H1 (cell line): ENCODE results near the gene FXR1. TPM values are rescaled to one million over a fixed set of nuclear protein-coding genes. Genes with fewer than 3 reads are reported as not detected.

Experiments used
- CTCF ChIA-PET: fragments of 300-600 bp; sonication (Branson Sonifier 250); formaldehyde crosslinking; loops from one replicate; lab custom pipeline; 2021; ENCODE audit not compliant: partially characterized antibody; lab: Charles Lee
- POLR2A ChIA-PET: fragments of 300-600 bp; sonication (Branson Sonifier 250); formaldehyde crosslinking; loops from one replicate; lab custom pipeline; 2021; ENCODE audit warnings: inconsistent platforms; ENCODE audit not compliant: partially characterized antibody; lab: Charles Lee
- DNase-seq, 2 experiments: peaks; one replicate each; pipeline versions ENCODE4 v3.0.0 to v3.0.0-alpha.2; 2010 to 2022; ENCODE audit warnings: low spot score in 2 of 2, low read depth in 1 of 2, mixed read lengths in 1 of 2
- FAIRE-seq: peaks from 2 replicates; lab custom pipeline; 2011; peaks lifted over from hg19 to GRCh38; lab: Jason Lieb, UNC
- H2AFZ ChIP-seq: 2 replicates; pipeline ENCODE4 v1.8.1; 2012; ENCODE audit warnings: low read length, inconsistent platforms
- H2AK5ac ChIP-seq: 2 replicates; pipeline ENCODE4 v1.6.1; 2013; ENCODE audit warnings: low read depth, low read length
- H2BK120ac ChIP-seq: replicated peaks from 2 replicates; pipeline ENCODE3; 2013; ENCODE audit warnings: low read depth, low read length, inconsistent platforms
- H2BK12ac ChIP-seq: 2 replicates; pipeline ENCODE4 v1.6.1; 2013; ENCODE audit warnings: low read depth, low read length
- H2BK15ac ChIP-seq: 2 replicates; pipeline ENCODE4 v1.6.1; 2013; ENCODE audit warnings: low read length
- H2BK20ac ChIP-seq: 2 replicates; pipeline ENCODE4 v1.6.1; 2013; ENCODE audit warnings: low read length
- H2BK5ac ChIP-seq: 2 replicates; pipeline ENCODE4 v1.6.1; 2013; ENCODE audit warnings: low read depth, low read length
- H3K14ac ChIP-seq: 2 replicates; pipeline ENCODE4 v1.6.1; 2013; ENCODE audit warnings: inconsistent platforms; ENCODE audit not compliant: insufficient read length
- H3K18ac ChIP-seq: 2 replicates; pipeline ENCODE4 v1.6.1; 2013; ENCODE audit warnings: low read length; ENCODE audit errors: extremely low read depth
- H3K23ac ChIP-seq: 2 replicates; pipeline ENCODE4 v1.6.1; 2013; ENCODE audit warnings: inconsistent platforms; ENCODE audit not compliant: insufficient read length
- H3K23me2 ChIP-seq: 2 replicates; pipeline ENCODE4 v1.6.1; 2013; ENCODE audit warnings: low read depth, low read length
- H3K27ac ChIP-seq: 2 replicates; pipeline ENCODE4 v1.6.1; 2011; ENCODE audit warnings: low read depth, low read length, inconsistent platforms
- H3K27me3 ChIP-seq, 4 experiments: replicated peaks in 1 of 4; 1 replicate in 1 of 4; 2 replicates in 3 of 4; pipeline versions ENCODE4 v1.6.1 to v1.8.1; 2011 to 2013; ENCODE audit warnings: low read length in 3 of 4, mild to moderate bottlenecking in 3 of 4, inconsistent platforms in 2 of 4, mixed read lengths in 2 of 4, moderate library complexity in 1 of 4; ENCODE audit not compliant: control insufficient read depth in 3 of 4, insufficient read depth in 3 of 4; ENCODE audit errors: extremely low read depth in 1 of 4
- H3K36me3 ChIP-seq, 4 experiments: 2 replicates each; pipeline versions ENCODE4 v1.6.1 to v1.8.1; 2011 to 2013; ENCODE audit warnings: mild to moderate bottlenecking in 4 of 4, low read length in 3 of 4, moderate library complexity in 2 of 4, control low read depth in 1 of 4, inconsistent platforms in 1 of 4; ENCODE audit not compliant: insufficient read depth in 4 of 4, control insufficient read depth in 2 of 4
- H3K4ac ChIP-seq: replicated peaks from 2 replicates; pipeline ENCODE3; 2013; ENCODE audit warnings: low read length, low read depth, mixed read lengths, inconsistent platforms; ENCODE audit not compliant: insufficient read length
- H3K4me1 ChIP-seq, 4 experiments: replicated peaks in 1 of 4; 1 replicate in 1 of 4; 2 replicates in 3 of 4; pipeline versions ENCODE4 v1.6.1 to v1.8.1; 2011 to 2013; ENCODE audit warnings: low read length in 3 of 4, inconsistent platforms in 2 of 4, mixed read lengths in 1 of 4; ENCODE audit not compliant: insufficient read depth in 4 of 4, control insufficient read depth in 3 of 4
- H3K4me2 ChIP-seq, 2 experiments: 2 replicates each; pipeline versions ENCODE4 v1.6.1 to v1.8.1; 2011 to 2013; ENCODE audit warnings: low read depth in 2 of 2, low read length in 2 of 2, control low read depth in 1 of 2, inconsistent platforms in 1 of 2, mild to moderate bottlenecking in 1 of 2; ENCODE audit not compliant: insufficient read depth in 1 of 2
- H3K4me3 ChIP-seq, 4 experiments: fragments of 200-600, 300-600 bp in 1 of 4; sonication (generic), shearing (Covaris generic), sonication (Bioruptor Twin) in 1 of 4; 2 replicates each; pipeline versions ENCODE4 v1.5.1 to v1.8.1; 2011 to 2016; ENCODE audit warnings: low read length in 4 of 4, low read depth in 3 of 4, control low read depth in 2 of 4, inconsistent platforms in 2 of 4, mild to moderate bottlenecking in 2 of 4, mixed read lengths in 1 of 4, moderate library complexity in 1 of 4; ENCODE audit not compliant: insufficient read depth in 2 of 4; ENCODE audit errors: extremely low read depth in 1 of 4
- H3K56ac ChIP-seq: replicated peaks from 2 replicates; pipeline ENCODE3; 2013; ENCODE audit warnings: low read depth, mild to moderate bottlenecking, mixed read lengths, low read length, inconsistent platforms; ENCODE audit not compliant: insufficient read length
- H3K79me1 ChIP-seq: 2 replicates; pipeline ENCODE4 v1.6.1; 2013; ENCODE audit warnings: low read depth, low read length, control low read depth
- H3K79me2 ChIP-seq, 2 experiments: 2 replicates each; pipeline versions ENCODE4 v1.6.1 to v1.8.1; 2012 to 2013; ENCODE audit warnings: low read length in 2 of 2, mild to moderate bottlenecking in 2 of 2, inconsistent platforms in 1 of 2; ENCODE audit not compliant: insufficient read depth in 2 of 2, control insufficient read depth in 1 of 2
- H3K9ac ChIP-seq, 4 experiments: replicated peaks in 1 of 4; 1 replicate in 1 of 4; 2 replicates in 3 of 4; pipeline versions ENCODE4 v1.6.1 to v1.8.1; 2011 to 2013; ENCODE audit warnings: low read depth in 3 of 4, low read length in 3 of 4, control low read depth in 2 of 4, mild to moderate bottlenecking in 2 of 4, moderate library complexity in 2 of 4, inconsistent platforms in 1 of 4; ENCODE audit errors: extremely low read depth in 1 of 4
- H3K9me3 ChIP-seq, 2 experiments: 2 replicates each; pipeline versions ENCODE4 v1.6.1 to v1.8.1; 2012 to 2013; ENCODE audit warnings: mild to moderate bottlenecking in 2 of 2, moderate library complexity in 2 of 2, control low read depth in 1 of 2, inconsistent platforms in 1 of 2, low read depth in 1 of 2, low read length in 1 of 2, mixed read lengths in 1 of 2; ENCODE audit not compliant: insufficient read depth in 2 of 2
- H4K20me1 ChIP-seq, 2 experiments: replicated peaks in 1 of 2; 2 replicates each; pipeline versions ENCODE3 to v1.8.1; 2011 to 2013; ENCODE audit warnings: inconsistent platforms in 2 of 2, low read length in 2 of 2, mild to moderate bottlenecking in 1 of 2; ENCODE audit not compliant: insufficient read depth in 2 of 2, control insufficient read depth in 1 of 2
- H4K5ac ChIP-seq: 2 replicates; pipeline ENCODE4 v1.6.1; 2013; ENCODE audit warnings: low read length, low read depth, mixed read lengths, inconsistent platforms; ENCODE audit not compliant: insufficient read length
- H4K8ac ChIP-seq: 2 replicates; pipeline ENCODE4 v1.8.0; 2013; ENCODE audit warnings: mild to moderate bottlenecking, moderate library complexity, low read length, inconsistent platforms; ENCODE audit not compliant: insufficient read depth; ENCODE audit errors: extremely low read depth
- H4K91ac ChIP-seq: replicated peaks from 2 replicates; pipeline ENCODE3; 2013; ENCODE audit warnings: low read length, mixed read lengths, inconsistent platforms; ENCODE audit not compliant: insufficient read length
- CBX5 ChIP-seq: fragments of 300-800, 300-1000 bp; sonication (generic); IDR thresholded peaks from 2 replicates; pipeline ENCODE4 v1.7.1; 2016; ENCODE audit warnings: antibody characterized with exemption, low read length, low read depth
- EP300 ChIP-seq, 2 experiments: IDR thresholded peaks; 1 replicate in 1 of 2; 2 replicates in 1 of 2; pipeline ENCODE4 v1.6.1; 2011 to 2012; ENCODE audit warnings: low read depth in 2 of 2, low read length in 2 of 2, mild to moderate bottlenecking in 2 of 2, borderline replicate concordance in 1 of 2, inconsistent platforms in 1 of 2, moderate library complexity in 1 of 2
- GTF2F1 ChIP-seq: IDR thresholded peaks from 2 replicates; pipeline ENCODE4 v1.6.1; 2012; ENCODE audit warnings: low read depth, low read length, improper control_type of control experiment, borderline replicate concordance
- HDAC2 ChIP-seq, 2 experiments: fragments of 300-600 bp in 1 of 2; sonication (generic) in 1 of 2; IDR thresholded peaks; 2 replicates each; pipeline ENCODE4 v1.6.1; 2011 to 2012; ENCODE audit warnings: low read depth in 2 of 2, low read length in 2 of 2, mild to moderate bottlenecking in 2 of 2, moderate library complexity in 2 of 2, borderline replicate concordance in 1 of 2, inconsistent platforms in 1 of 2
- KDM4A ChIP-seq: IDR thresholded peaks from one replicate; pipeline ENCODE4 v1.7.1; 2012; ENCODE audit warnings: low read depth, mild to moderate bottlenecking, moderate library complexity, low read length, inconsistent platforms; ENCODE audit not compliant: severe bottlenecking
- MAX ChIP-seq: IDR thresholded peaks from 2 replicates; pipeline ENCODE4 v1.6.1; 2012; ENCODE audit warnings: inconsistent platforms
- POLR2AphosphoS5 ChIP-seq: IDR thresholded peaks from 2 replicates; pipeline ENCODE4 v1.6.1; 2011; ENCODE audit warnings: low read depth, low read length
- RAD21 ChIP-seq, 2 experiments: IDR thresholded peaks in 1 of 2; conservative IDR thresholded peaks in 1 of 2; 2 replicates each; pipeline ENCODE4 v1.6.1; 2011; ENCODE audit warnings: low read depth in 2 of 2, low read length in 2 of 2, improper control_type of control experiment in 1 of 2, inconsistent platforms in 1 of 2, mild to moderate bottlenecking in 1 of 2, moderate library complexity in 1 of 2
- SIN3A ChIP-seq, 2 experiments: IDR thresholded peaks in 1 of 2; conservative IDR thresholded peaks in 1 of 2; 2 replicates each; pipeline ENCODE4 v1.6.1; 2011 to 2012; ENCODE audit warnings: low read length in 2 of 2, improper control_type of control experiment in 1 of 2, low read depth in 1 of 2, mild to moderate bottlenecking in 1 of 2
- SP1 ChIP-seq: IDR thresholded peaks from 2 replicates; pipeline ENCODE4 v1.6.1; 2011; ENCODE audit warnings: low read depth, low read length
- ZNF274 ChIP-seq: IDR thresholded peaks from 2 replicates; pipeline ENCODE4 v1.7.0; 2012; ENCODE audit warnings: low read length, borderline replicate concordance; ENCODE audit errors: extremely low read depth
- WGBS, 2 experiments: shearing (Covaris generic) in 1 of 2; methylation state at CpG; one replicate each; pipeline versions ENCODE4 v1.1.6 to v1.1.7; 2013 to 2015; ENCODE audit warnings: low lambda C conversion rate in 2 of 2, mixed read lengths in 2 of 2, inconsistent platforms in 1 of 2, low coverage in 1 of 2, missing lambda C conversion rate in 1 of 2; ENCODE audit not compliant: insufficient replicate concordance in 2 of 2, insufficient coverage in 1 of 2, insufficient read length in 1 of 2; ENCODE audit errors: extremely low coverage in 1 of 2, missing lambda C conversion rate in 1 of 2; 5-methylcytosine and 5-hydroxymethylcytosine counted together
- polyA plus RNA-seq, 7 experiments: library from polyadenylated mRNA; depleted of rRNA in 3 of 7; stranded (reverse) in 5 of 7; unstranded in 2 of 7; fragments of >200 nt in 5 of 7; fragments of 200-250 nt in 2 of 7; gene quantifications; 1 replicate in 5 of 7; 2 replicates in 1 of 7; 4 replicates in 1 of 7; pipeline versions ENCODE4 v1.2.1 to v1.2.3, GENCODE V29; 2011 to 2013; ENCODE audit warnings: missing spikeins in 2 of 7, mixed read lengths in 2 of 7
- total RNA-seq: library from RNA; stranded (reverse); fragmentation: NEBNext Ultra II Directional; extraction: Animal tissue kit (Norgen Biotek cat#: 25700); gene quantifications from 2 replicates; pipeline ENCODE4 v1.2.1, GENCODE V29; 2021

Gene FXR1
- total and polyA plus RNA-seq, 2 of the 8 experiments (the other 6 are each of a cell fraction or from before 2014, with no cell fraction given), result 108 to 283 TPM

- no peaks in the 10 kb centered on the region for H3K9me3 ChIP-seq
- no peak overlapping the region for H3K9ac ChIP-seq
- no peak overlapping the region for H4K91ac ChIP-seq
- no peak overlapping the region for H2BK15ac ChIP-seq
- no peak overlapping the region for H2BK12ac ChIP-seq
- no peak overlapping the region for H4K5ac ChIP-seq
- no peak overlapping the region for H2AFZ ChIP-seq
- no peak for TF ChIP-seq MAX
- TF ChIP-seq CBX5, result no peak
- TF ChIP-seq HDAC2 (IDR thresholded peaks at IDR 0.05; ENCODE audit: borderline replicate concordance in 1 of 2, low read depth in 2 of 2, low read length in 2 of 2), result no peak
- no peak for TF ChIP-seq SIN3A (conservative IDR thresholded peaks at IDR 0.05 in 1 of 2, IDR thresholded peaks at IDR 0.05 in 1 of 2; ENCODE audit: low read depth in 1 of 2, low read length in 2 of 2)
- no peak for TF ChIP-seq GTF2F1
- no peak for TF ChIP-seq POLR2AphosphoS5
- no peak for TF ChIP-seq SP1
- TF ChIP-seq ZNF274, result no peak
- TF ChIP-seq KDM4A, result no peak
- TF ChIP-seq RAD21 (IDR thresholded peaks at IDR 0.05 in 1 of 2, conservative IDR thresholded peaks at IDR 0.05 in 1 of 2; ENCODE audit: low read depth in 2 of 2, low read length in 2 of 2), result no peak
- TF ChIP-seq EP300 (IDR thresholded peaks at IDR 0.05; ENCODE audit: borderline replicate concordance in 1 of 2, low read depth in 2 of 2, low read length in 2 of 2), result no peak
- H3K36me3 ChIP-seq, result no peaks in the 10 kb centered on the region
- no peaks in the 10 kb centered on the region for H3K23me2 ChIP-seq
- no peak overlapping the region for H3K4me2 ChIP-seq
- H3K56ac ChIP-seq, result no peak overlapping the region
- 81% methylated on average over 4 of the region's 4 CpGs; no CpG with 5 or more reads in 1 of the 2 experiments for WGBS, 2 experiments
- no peak overlapping the region for H2AK5ac ChIP-seq
- H3K27ac ChIP-seq, result no peak overlapping the region
- FAIRE-seq (no peak), DNase-seq (no peak)
- H3K14ac ChIP-seq, result no peak overlapping the region
- H2BK5ac ChIP-seq, result no peak overlapping the region
- ChIA-PET POLR2A (no interaction called here), CTCF (no interaction called here)
- no peaks in the 10 kb centered on the region for H3K27me3 ChIP-seq
- no peak overlapping the region for H4K8ac ChIP-seq
- H3K4me1 ChIP-seq, result no peaks in the 10 kb centered on the region
- no peak overlapping the region for H2BK20ac ChIP-seq
- H3K4ac ChIP-seq, result no peak overlapping the region
- no peak overlapping the region for H3K18ac ChIP-seq
- no peaks in the 10 kb centered on the region for H3K79me2 ChIP-seq
- H2BK120ac ChIP-seq, result no peak overlapping the region
- H3K23ac ChIP-seq, result no peak overlapping the region
- H3K79me1 ChIP-seq, result no peaks in the 10 kb centered on the region
- H3K4me3 ChIP-seq, result no peak overlapping the region
- no peaks in the 10 kb centered on the region for H4K20me1 ChIP-seq
Observed at GRCh38 chr3:180882115-180882514, 30.4 kb upstream of the FXR1 start.
